Activated T-cell treated with anti-CD3 and anti-CD28 coated beads for 1 hour (primary cell): Measurements from ENCODE around the gene MAFF.

Experiments
- DNase-seq: peaks from one replicate; pipeline ENCODE4 v3.0.0-alpha.2; 2020; ENCODE audit warnings: low read depth

The MAFF gene

GRCh38 chr22:38204784-38205183, 3.0 kb downstream of the MAFF start:
- no peak for DNase-seq

GRCh38 chr22:38205261-38206128, 3.7 kb downstream of the MAFF start:
- no peak for DNase-seq

GRCh38 chr22:38207898-38208432, 6.2 kb downstream of the MAFF start:
- no peak for DNase-seq

GRCh38 chr22:38208551-38208968, 6.8 kb downstream of the MAFF start:
- DNase-seq = no peak

- no peak for DNase-seq
Measured at GRCh38 chr22:38211556-38211955, 9.8 kb downstream of the MAFF start.

GRCh38 chr22:38212442-38212841, 10.6 kb downstream of the MAFF start:
- no peak for DNase-seq

GRCh38 chr22:38213319-38213989, 11.7 kb downstream of the MAFF start:
- DNase-seq = no peak

GRCh38 chr22:38213990-38214301, 12.2 kb downstream of the MAFF start:
- no peak for DNase-seq

- peak; percentile 59 for DNase-seq
Measured at GRCh38 chr22:38214302-38215056, 12.7 kb downstream of the MAFF start.

GRCh38 chr22:38215156-38216038, 13.6 kb downstream of the MAFF start:
- DNase-seq = no peak

- DNase-seq = no peak
Measured at GRCh38 chr22:38218661-38219622, 17.1 kb downstream of the MAFF start.

GRCh38 chr22:38219632-38220031, 17.8 kb downstream of the MAFF start:
- no peak for DNase-seq

- DNase-seq = no peak
Measured at GRCh38 chr22:38220163-38220562, 18.4 kb downstream of the MAFF start.

GRCh38 chr22:38220653-38221386, 19.0 kb downstream of the MAFF start:
- no peak for DNase-seq

- no peak for DNase-seq
Measured at GRCh38 chr22:38221407-38221806, 19.6 kb downstream of the MAFF start.

GRCh38 chr22:38221908-38222796, 20.4 kb downstream of the MAFF start:
- DNase-seq = no peak

- DNase-seq = no peak
Measured at GRCh38 chr22:38222797-38223119, 21.0 kb downstream of the MAFF start.

GRCh38 chr22:38223289-38223960, 21.6 kb downstream of the MAFF start:
- DNase-seq = no peak
